Stimulated activated CD4-positive, alpha-beta T cell treated with anti-CD3 and anti-CD28 coated beads, Interleukin-1b, Interleukin-23, amount 100 ng/mL, for 1 hour (primary cell): ENCODE measurements around the gene PTK7.
"Not testable (repeated sequence)": the region's sequence is repeated elsewhere in the genome, so short reads cannot be mapped to it uniquely, and the experiment has no call there.

Source experiments
- DNase-seq, 2 donors: peaks; one replicate each; pipeline ENCODE4 v3.0.0-alpha.2; 2020; ENCODE audit warnings: low read depth in 2 of 2

The PTK7 gene

GRCh38 chr6:43117466-43117865, 41.4 kb downstream of the PTK7 start:
- not testable (repeated sequence) for DNase-seq

- no peak for DNase-seq
Measured at GRCh38 chr6:43119482-43119881, 43.4 kb downstream of the PTK7 start.

- no peak for DNase-seq
Measured at GRCh38 chr6:43120101-43120763, 44.1 kb downstream of the PTK7 start.

GRCh38 chr6:43120944-43121913, 45.1 kb downstream of the PTK7 start:
- no peak for DNase-seq

GRCh38 chr6:43122146-43122545, 46.0 kb downstream of the PTK7 start:
- DNase-seq = no peak

- no peak for DNase-seq
Measured at GRCh38 chr6:43123461-43124314, 47.6 kb downstream of the PTK7 start.

- no peak for DNase-seq
Measured at GRCh38 chr6:43124481-43124880, 48.4 kb downstream of the PTK7 start.

GRCh38 chr6:43125119-43125518, 49.0 kb downstream of the PTK7 start:
- DNase-seq = no peak

GRCh38 chr6:43125555-43125954, 49.4 kb downstream of the PTK7 start:
- DNase-seq = no peak

GRCh38 chr6:43127180-43127579, 51.1 kb downstream of the PTK7 start:
- no peak for DNase-seq

- no peak for DNase-seq
Measured at GRCh38 chr6:43127877-43128276, 51.8 kb downstream of the PTK7 start.

- no peak for DNase-seq
Measured at GRCh38 chr6:43128926-43129325, 52.8 kb downstream of the PTK7 start.

- DNase-seq = no peak
Measured at GRCh38 chr6:43129434-43130194, 53.5 kb downstream of the PTK7 start.

- no peak for DNase-seq
Measured at GRCh38 chr6:43130429-43130828, 54.3 kb downstream of the PTK7 start.

GRCh38 chr6:43131379-43131778, 55.3 kb downstream of the PTK7 start:
- DNase-seq = not testable (repeated sequence)

GRCh38 chr6:43138267-43138666, 62.2 kb downstream of the PTK7 start:
- DNase-seq = no peak

GRCh38 chr6:43139973-43140372, 63.9 kb downstream of the PTK7 start:
- DNase-seq = not testable (repeated sequence)

- DNase-seq = no peak
Measured at GRCh38 chr6:43141644-43142043, 65.5 kb downstream of the PTK7 start.

- DNase-seq = no peak
Measured at GRCh38 chr6:43142101-43142500, 66.0 kb downstream of the PTK7 start.

- DNase-seq = peak; percentile 42 to 50
Measured at GRCh38 chr6:43143235-43144128, 67.4 kb downstream of the PTK7 start.
